B cell (primary cell): ENCODE data around the gene FSD1.

Source experiments
- EZH2 ChIP-seq: IDR thresholded peaks from 2 replicates; pipeline ENCODE4 v1.6.1; 2012; ENCODE audit warnings: borderline replicate concordance, low read depth, mild to moderate bottlenecking, moderate library complexity, low read length; ENCODE audit not compliant: insufficient read depth, poor library complexity, severe bottlenecking
- TF ChIP-seq, protein P1 (sequence below): fragments of 200-600 bp; IDR thresholded peaks from one replicate; pipeline ENCODE4 v1.8.0; 2022; ENCODE audit warnings: antibody characterized with exemption, mild to moderate bottlenecking

- no peak for TF ChIP-seq EZH2
- TF ChIP-seq, protein P1, sequence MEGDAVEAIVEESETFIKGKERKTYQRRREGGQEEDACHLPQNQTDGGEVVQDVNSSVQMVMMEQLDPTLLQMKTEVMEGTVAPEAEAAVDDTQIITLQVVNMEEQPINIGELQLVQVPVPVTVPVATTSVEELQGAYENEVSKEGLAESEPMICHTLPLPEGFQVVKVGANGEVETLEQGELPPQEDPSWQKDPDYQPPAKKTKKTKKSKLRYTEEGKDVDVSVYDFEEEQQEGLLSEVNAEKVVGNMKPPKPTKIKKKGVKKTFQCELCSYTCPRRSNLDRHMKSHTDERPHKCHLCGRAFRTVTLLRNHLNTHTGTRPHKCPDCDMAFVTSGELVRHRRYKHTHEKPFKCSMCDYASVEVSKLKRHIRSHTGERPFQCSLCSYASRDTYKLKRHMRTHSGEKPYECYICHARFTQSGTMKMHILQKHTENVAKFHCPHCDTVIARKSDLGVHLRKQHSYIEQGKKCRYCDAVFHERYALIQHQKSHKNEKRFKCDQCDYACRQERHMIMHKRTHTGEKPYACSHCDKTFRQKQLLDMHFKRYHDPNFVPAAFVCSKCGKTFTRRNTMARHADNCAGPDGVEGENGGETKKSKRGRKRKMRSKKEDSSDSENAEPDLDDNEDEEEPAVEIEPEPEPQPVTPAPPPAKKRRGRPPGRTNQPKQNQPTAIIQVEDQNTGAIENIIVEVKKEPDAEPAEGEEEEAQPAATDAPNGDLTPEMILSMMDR, result no peak
Observed at GRCh38 chr19:4361152-4362046, 57.0 kb downstream of the FSD1 start.
